ENCODE measurements around the gene LENEP. TPM values are rescaled to one million over a fixed set of nuclear protein-coding genes. Genes with fewer than 3 reads are reported as not detected.
A peak's percentile ranks its signal among the peaks of the same experiment; 100 is the strongest.

The LENEP gene
- total and polyA plus RNA-seq, 2 of the 8 experiments (the other 6 are each of a cell fraction or from before 2014, with no cell fraction given): 1.3 TPM; not detected in 1

GRCh38 chr1:155023627-155024026 is 30.2 kb downstream of the LENEP start:
- no peaks in the 10 kb centered on the region for H3K79me1 ChIP-seq (ENCODE audit: low read depth, low read length)
- no peak for FAIRE-seq
- H2BK120ac ChIP-seq (replicated peaks; ENCODE audit: low read depth, low read length): no peak overlapping the region
- TF ChIP-seq JUND (IDR thresholded peaks at IDR 0.05; ENCODE audit: low read length) (no peak), RXRA (IDR thresholded peaks at IDR 0.05; ENCODE audit: insufficient read depth, low read depth, low read length) (no peak), EZH2 (IDR thresholded peaks at IDR 0.05; ENCODE audit: low read depth, low read length, severe bottlenecking) (no peak), NANOG (IDR thresholded peaks at IDR 0.05; ENCODE audit: insufficient read depth, low read depth, low read length, poor library complexity, severe bottlenecking) (no peak), CREB1 (IDR thresholded peaks at IDR 0.05) (no peak), KDM1A (IDR thresholded peaks at IDR 0.05; ENCODE audit: borderline replicate concordance, low read length) (no peak), TBP (IDR thresholded peaks at IDR 0.05; ENCODE audit: low read depth, low read length) (no peak)
- no peak overlapping the region for H2BK5ac ChIP-seq (ENCODE audit: low read depth, low read length)
- WGBS, 2 experiments (ENCODE audit: extremely low coverage in 1 of 2, insufficient coverage in 1 of 2, insufficient read length in 1 of 2, insufficient replicate concordance in 2 of 2, low coverage in 1 of 2, low lambda C conversion rate in 2 of 2, missing lambda C conversion rate in 1 of 2): 82% methylated on average over 5 of the region's 5 CpGs; no CpG with 5 or more reads in 1 of the 2 experiments
- H3K4me2 ChIP-seq (ENCODE audit: insufficient read depth in 1 of 2, low read depth in 2 of 2, low read length in 2 of 2): no peak overlapping the region
- no peaks in the 10 kb centered on the region for H3K23me2 ChIP-seq (ENCODE audit: low read depth, low read length)
- no peak overlapping the region for H3K4ac ChIP-seq (replicated peaks; ENCODE audit: insufficient read length, low read depth, low read length)
- no peak overlapping the region for H2BK20ac ChIP-seq (ENCODE audit: low read length)
- H4K20me1 ChIP-seq (replicated peaks in 1 of 2; ENCODE audit: control insufficient read depth in 1 of 2, insufficient read depth in 2 of 2, low read length in 2 of 2): no peaks in the 10 kb centered on the region
- H3K18ac ChIP-seq (ENCODE audit: extremely low read depth, low read length): no peak overlapping the region
- POLR2A ChIA-PET (ENCODE audit: partially characterized antibody): interaction anchor here (0.7 to 7.4 kb wide), 7 partner anchors 9 to 63 kb away, joined by 3 to 60 read pairs (median 3); partner anchors contain the start of genes DCST1, DCST2 and FLAD1
- no peak overlapping the region for H4K8ac ChIP-seq (ENCODE audit: extremely low read depth, insufficient read depth, low read length)
- peaks cover 0 to 3% (median under 1%) of the 10 kb centered on the region in 4 experiments; a peak in 1 of 7 replicates for H3K27me3 ChIP-seq (replicated peaks in 1 of 4; ENCODE audit: control insufficient read depth in 3 of 4, extremely low read depth in 1 of 4, insufficient read depth in 3 of 4, low read length in 3 of 4)
- no peak overlapping the region for H2BK15ac ChIP-seq (ENCODE audit: low read length)
- H4K5ac ChIP-seq (ENCODE audit: insufficient read length, low read depth, low read length): no peak overlapping the region
- H3K9me3 ChIP-seq (ENCODE audit: insufficient read depth in 2 of 2, low read depth in 1 of 2, low read length in 1 of 2): no peaks in the 10 kb centered on the region
- H3K14ac ChIP-seq (ENCODE audit: insufficient read length): no peak overlapping the region
- H3K27ac ChIP-seq (ENCODE audit: low read depth, low read length): no peak overlapping the region
- no peak overlapping the region for H2BK12ac ChIP-seq (ENCODE audit: low read depth, low read length)
- no peaks in the 10 kb centered on the region for H3K79me2 ChIP-seq (ENCODE audit: control insufficient read depth in 1 of 2, insufficient read depth in 2 of 2, low read length in 2 of 2)
- CTCF ChIA-PET (ENCODE audit: partially characterized antibody): interaction anchor here (1.2 to 18.6 kb wide), 5 partner anchors 8 to 62 kb away, joined by 3 to 354 read pairs (median 130); partner anchors contain the start of genes ADAM15, EFNA4, LENEP and ZBTB7B
- H4K91ac ChIP-seq (replicated peaks; ENCODE audit: insufficient read length, low read length): no peak overlapping the region
- no peak overlapping the region for H3K23ac ChIP-seq (ENCODE audit: insufficient read length)
- no peak overlapping the region for H2AFZ ChIP-seq (ENCODE audit: low read length)
- H3K56ac ChIP-seq (replicated peaks; ENCODE audit: insufficient read length, low read depth, low read length): no peak overlapping the region
- H3K36me3 ChIP-seq (ENCODE audit: control insufficient read depth in 2 of 4, insufficient read depth in 4 of 4, low read length in 3 of 4): no peaks in the 10 kb centered on the region
- H2AK5ac ChIP-seq (ENCODE audit: low read depth, low read length): 0 out of 2 replicates have a peak overlapping the region, but pooled peaks have one; percentile 75
- no peak overlapping the region for H3K4me3 ChIP-seq (ENCODE audit: extremely low read depth in 1 of 4, insufficient read depth in 2 of 4, low read depth in 3 of 4, low read length in 4 of 4)
- H3K4me1 ChIP-seq (replicated peaks in 1 of 4; ENCODE audit: control insufficient read depth in 3 of 4, insufficient read depth in 4 of 4, low read length in 3 of 4): peaks cover 0 to 5% (median 0%) of the 10 kb centered on the region in 4 experiments; a peak in 3 of 7 replicates
- no peak overlapping the region for H3K9ac ChIP-seq (replicated peaks in 1 of 4; ENCODE audit: extremely low read depth in 1 of 4, low read depth in 3 of 4, low read length in 3 of 4)
- no peak for DNase-seq (ENCODE audit: low read depth in 1 of 2, low spot score in 2 of 2)
